ENCODE data around the gene SNX20. TPM values are rescaled to one million over a fixed set of nuclear protein-coding genes. Genes with fewer than 3 reads are reported as not detected.

SNX20 gene
- total and polyA plus RNA-seq, 8 donors: 1.3 to 17.6 (median 1.5) TPM

GRCh38 chr16:50697881-50698767, 17.0 kb upstream of the SNX20 start:
- no peak for TF ChIP-seq CTCF (IDR thresholded peaks at IDR 0.05)
- peak; percentile 74 for ATAC-seq
- H3K4me3 ChIP-seq: peak overlapping the region; percentile 11 to 38
- intact Hi-C loops (cut with DNase I): no loop called here
- DNase-seq: peak in 2 of 4 donors; percentile 57 to 64
- peaks cover 27 to 78% of the 10 kb centered on the region in 2 donors for H3K4me1 ChIP-seq
- H3K27me3 ChIP-seq: no peaks in the 10 kb centered on the region
- peak overlapping the region; percentile 75 to 81 for H3K27ac ChIP-seq
- H3K9me3 ChIP-seq: no peaks in the 10 kb centered on the region
- H3K36me3 ChIP-seq: peaks cover 0 to 4% of the 10 kb centered on the region in 2 donors

- intact Hi-C loops (cut with DNase I): no loop called here
- Histone ChIP-seq H3K4me1 (peaks cover 27 to 75% of the 10 kb centered on the region in 2 donors), H3K27ac (peak overlapping the region; percentile 75 to 81), H3K27me3 (no peaks in the 10 kb centered on the region), H3K9me3 (no peaks in the 10 kb centered on the region), H3K36me3 (no peaks in the 10 kb centered on the region), H3K4me3 (peak overlapping the region in 1 of 2 donors; percentile 38)
- no peak for ATAC-seq
- TF ChIP-seq CTCF (IDR thresholded peaks at IDR 0.05): no peak
- no peak for DNase-seq
These were observed 16.3 kb upstream of the SNX20 start for GRCh38 chr16:50697421-50697715.

GRCh38 chr16:50696575-50697420, 15.7 kb upstream of the SNX20 start:
- H3K27me3 ChIP-seq: no peaks in the 10 kb centered on the region
- H3K4me1 ChIP-seq: peaks cover 27 to 75% of the 10 kb centered on the region in 2 donors
- peak; percentile 68 for ATAC-seq
- peak in 2 of 4 donors; percentile 93 to 95 for DNase-seq
- H3K9me3 ChIP-seq: no peaks in the 10 kb centered on the region
- no peaks in the 10 kb centered on the region for H3K36me3 ChIP-seq
- no peak overlapping the region for H3K4me3 ChIP-seq
- intact Hi-C loops (cut with DNase I): no loop called here
- peak overlapping the region; percentile 75 to 81 for H3K27ac ChIP-seq
- no peak for TF ChIP-seq CTCF (IDR thresholded peaks at IDR 0.05)

- Histone ChIP-seq H3K27me3 (no peaks in the 10 kb centered on the region), H3K4me1 (peaks cover 27 to 75% of the 10 kb centered on the region in 2 donors), H3K4me3 (peak overlapping the region in 1 of 2 donors; percentile 11), H3K9me3 (no peaks in the 10 kb centered on the region), H3K27ac (peak overlapping the region; percentile 75 to 81), H3K36me3 (no peaks in the 10 kb centered on the region)
- ATAC-seq (no peak), DNase-seq (no peak)
- intact Hi-C loops (cut with DNase I): no loop called here
- TF ChIP-seq CTCF (IDR thresholded peaks at IDR 0.05): no peak
These were observed 15.0 kb upstream of the SNX20 start for GRCh38 chr16:50696126-50696525.

Measured in left lung (tissue), 10 donors.